ENCODE data around the gene NEMP2.

Gene NEMP2

GRCh38 chr2:190490502-190490901 lies 44.0 kb downstream of the NEMP2 start:
- TF ChIP-seq CTCF (IDR thresholded peaks at IDR 0.05; ENCODE audit: borderline replicate concordance, insufficient read depth, low read depth, low read length) = no peak
- H3K4me3 ChIP-seq (ENCODE audit: low read depth, low read length) = no peak overlapping the region

- H3K4me3 ChIP-seq (ENCODE audit: low read depth, low read length) = no peak overlapping the region
- TF ChIP-seq CTCF (IDR thresholded peaks at IDR 0.05; ENCODE audit: borderline replicate concordance, insufficient read depth, low read depth, low read length) = no peak
Measured at GRCh38 chr2:190489475-190489874, 45.0 kb downstream of the NEMP2 start.

GRCh38 chr2:190488516-190489233 lies 45.8 kb downstream of the NEMP2 start:
- no peak overlapping the region for H3K4me3 ChIP-seq (ENCODE audit: low read depth, low read length)
- no peak for TF ChIP-seq CTCF (IDR thresholded peaks at IDR 0.05; ENCODE audit: borderline replicate concordance, insufficient read depth, low read depth, low read length)

- H3K4me3 ChIP-seq (ENCODE audit: low read depth, low read length) = no peak overlapping the region
- no peak for TF ChIP-seq CTCF (IDR thresholded peaks at IDR 0.05; ENCODE audit: borderline replicate concordance, insufficient read depth, low read depth, low read length)
Measured at GRCh38 chr2:190486037-190486623, 48.4 kb downstream of the NEMP2 start.

GRCh38 chr2:190482451-190482850 lies 52.1 kb downstream of the NEMP2 start:
- H3K4me3 ChIP-seq (ENCODE audit: low read depth, low read length) = no peak overlapping the region
- TF ChIP-seq CTCF (IDR thresholded peaks at IDR 0.05; ENCODE audit: borderline replicate concordance, insufficient read depth, low read depth, low read length) = no peak

GRCh38 chr2:190481339-190481738 lies 53.2 kb downstream of the NEMP2 start:
- no peak overlapping the region for H3K4me3 ChIP-seq (ENCODE audit: low read depth, low read length)
- TF ChIP-seq CTCF (IDR thresholded peaks at IDR 0.05; ENCODE audit: borderline replicate concordance, insufficient read depth, low read depth, low read length) = no peak

GRCh38 chr2:190478572-190479195 lies 55.8 kb downstream of the NEMP2 start:
- no peak overlapping the region for H3K4me3 ChIP-seq (ENCODE audit: low read depth, low read length)
- no peak for TF ChIP-seq CTCF (IDR thresholded peaks at IDR 0.05; ENCODE audit: borderline replicate concordance, insufficient read depth, low read depth, low read length)
